HepG2 (cell line): ENCODE results near the gene BBS9. TPM values are rescaled to one million over a fixed set of nuclear protein-coding genes. Genes with fewer than 3 reads are reported as not detected.

Source experiments
- ATAC-seq: fragments of 200-7000 bp; cut with Tn5 transposase; 3 replicates; pipeline ENCODE4 v1.9.1; 2020; ENCODE audit warnings: mild to moderate bottlenecking, moderate library complexity
- BruUV-seq: library from RNA; stranded (reverse); fragments of 400-500 nt; replicated peaks from 2 replicates; lab custom pipeline; 2021; lab: Mats Ljungman, UMichigan
- CTCF ChIA-PET: fragments of 300-600 bp; formaldehyde crosslinking; extraction: SDS; loops from one replicate; lab custom pipeline; 2021; ENCODE audit warnings: low total read pairs, inconsistent platforms, low intra/inter-chr PET ratio; lab: Yijun Ruan, JAX
- POLR2A ChIA-PET: fragments of 350-600 bp; sonication (Branson Sonifier 250); formaldehyde crosslinking; loops from one replicate; lab custom pipeline; 2020; ENCODE audit warnings: antibody characterized with exemption, inconsistent platforms; lab: Yijun Ruan, JAX
- DNase-seq: peaks from one replicate; pipeline ENCODE4 v3.0.0-alpha.2; 2015; ENCODE audit warnings: low spot score
- FAIRE-seq: peaks from 3 replicates; lab custom pipeline; 2011; peaks lifted over from hg19 to GRCh38; lab: Jason Lieb, UNC
- H2AFZ ChIP-seq: one replicate; pipeline ENCODE4 v1.6.1; 2011; ENCODE audit warnings: low read length, inconsistent platforms
- H3K27ac ChIP-seq: fragments of 300-600 bp; 3 replicates; pipeline ENCODE4 v1.8.0; 2011; ENCODE audit warnings: mixed run types, mild to moderate bottlenecking, mixed read lengths, low read length, inconsistent platforms; ENCODE audit not compliant: insufficient read depth; ENCODE audit errors: extremely low read length
- H3K27me3 ChIP-seq, 2 experiments: fragments of 200-600 bp in 1 of 2; 2 replicates in 1 of 2; 3 replicates in 1 of 2; pipeline versions ENCODE4 v1.6.0 to v1.8.0; 2011; ENCODE audit warnings: low read length in 2 of 2, mild to moderate bottlenecking in 2 of 2, moderate library complexity in 2 of 2, inconsistent platforms in 1 of 2; ENCODE audit not compliant: insufficient read depth in 2 of 2, control insufficient read depth in 1 of 2
- H3K36me3 ChIP-seq, 2 experiments: fragments of 200-600 bp in 1 of 2; replicated peaks in 1 of 2; 2 replicates in 1 of 2; 3 replicates in 1 of 2; pipeline versions ENCODE4 v1.5.1 to v1.8.0; 2011; ENCODE audit warnings: low read length in 2 of 2, inconsistent platforms in 1 of 2; ENCODE audit not compliant: insufficient read depth in 2 of 2, control insufficient read depth in 1 of 2
- H3K4me1 ChIP-seq: 2 replicates; pipeline ENCODE4 v1.5.1; 2012; ENCODE audit warnings: low read length, inconsistent platforms; ENCODE audit not compliant: insufficient read depth
- H3K4me2 ChIP-seq: 2 replicates; pipeline ENCODE4 v1.6.0; 2011; ENCODE audit warnings: low read depth, low read length, inconsistent platforms
- H3K4me3 ChIP-seq, 3 experiments: fragments of 200-600 bp in 1 of 3; sonication (generic), shearing (Covaris generic) in 1 of 3; replicated peaks in 1 of 3; 2 replicates each; pipeline ENCODE4 v1.5.1; 2011 to 2016; ENCODE audit warnings: low read length in 3 of 3, inconsistent platforms in 2 of 3, low read depth in 2 of 3, mild to moderate bottlenecking in 2 of 3, control low read depth in 1 of 3, mixed read lengths in 1 of 3; ENCODE audit not compliant: insufficient read depth in 1 of 3
- H3K79me2 ChIP-seq: one replicate; pipeline ENCODE4 v1.6.1; 2011; ENCODE audit warnings: low read length, inconsistent platforms; ENCODE audit not compliant: insufficient read depth
- H3K9ac ChIP-seq: 2 replicates; pipeline ENCODE4 v1.6.0; 2011; ENCODE audit warnings: mild to moderate bottlenecking, low read depth, low read length, inconsistent platforms; ENCODE audit not compliant: insufficient read depth
- H3K9me3 ChIP-seq: 2 replicates; pipeline ENCODE4 v1.5.1; 2012; ENCODE audit warnings: mild to moderate bottlenecking, low read length
- H4K20me1 ChIP-seq: 2 replicates; pipeline ENCODE4 v1.6.0; 2011; ENCODE audit warnings: inconsistent platforms, mild to moderate bottlenecking, low read length, moderate library complexity; ENCODE audit not compliant: insufficient read depth
- POGK ChIP-seq: sonication (generic); formaldehyde crosslinking; conservative IDR thresholded peaks from 2 replicates; pipeline ENCODE4 v1.8.0; 2022; ENCODE audit warnings: mild to moderate bottlenecking, moderate library complexity, missing genetic modification reagents
- REPIN1 ChIP-seq: sonication (generic); formaldehyde crosslinking; IDR thresholded peaks from 2 replicates; pipeline ENCODE4 v1.8.0; 2022; ENCODE audit warnings: missing genetic modification reagents, low read depth, mild to moderate bottlenecking, borderline replicate concordance
- TARDBP ChIP-seq: sonication (generic); formaldehyde crosslinking; IDR thresholded peaks from 2 replicates; pipeline ENCODE4 v1.8.0; 2022; ENCODE audit warnings: mild to moderate bottlenecking, missing genetic modification reagents
- ZNF350 ChIP-seq: sonication (generic); formaldehyde crosslinking; IDR thresholded peaks from 2 replicates; pipeline ENCODE4 v1.4.0; 2020; ENCODE audit warnings: mild to moderate bottlenecking, low read depth, missing genetic modification reagents, borderline replicate concordance
- WGBS: methylation state at CpG from one replicate; pipeline ENCODE4 v1.1.6; 2017; ENCODE audit warnings: low lambda C conversion rate; 5-methylcytosine and 5-hydroxymethylcytosine counted together
- in situ Hi-C: cut with HindIII; loops from 2 replicates; pipeline ENCODE4 v1.10.0; 2017; ENCODE audit warnings: low pct_unique_long_range_greater_than_20kb; ENCODE audit not compliant: extremely low pct_ligation_motif_present
- intact Hi-C: fragments of 100-400 bp; cut with micrococcal nuclease; formaldehyde crosslinking; loops from one replicate; pipeline ENCODE4 v1.10.0; 2022; ENCODE audit not compliant: unreplicated experiment
- polyA plus RNA-seq, 8 experiments: library from polyadenylated mRNA; depleted of rRNA in 3 of 8; stranded (reverse) in 7 of 8; unstranded in 1 of 8; fragments of >200 nt; fragmentation: Illumina TruSeq in 4 of 8; extraction: Trizol in 4 of 8; gene quantifications; 2 replicates each; pipeline versions ENCODE4 v1.2.1 to v1.2.3, GENCODE V29; 2011 to 2016; ENCODE audit warnings: low read depth in 4 of 8, missing spikeins in 1 of 8, mixed read lengths in 1 of 8; ENCODE audit not compliant: insufficient read depth in 1 of 8
- total RNA-seq, 5 experiments: library from RNA; depleted of rRNA; stranded (reverse); fragments of >200 nt; fragmentation: Illumina TruSeq; extraction: Trizol; gene quantifications; 2 replicates each; pipeline ENCODE4 v1.2.3, GENCODE V29; 2016; ENCODE audit warnings: low read depth in 1 of 5
- TF ChIP-seq, protein P1 (sequence below): sonication (generic); formaldehyde crosslinking; IDR thresholded peaks from 2 replicates; pipeline ENCODE4 v1.4.0; 2020; ENCODE audit warnings: mild to moderate bottlenecking, missing genetic modification reagents
- TF ChIP-seq, protein P2 (sequence below): sonication (generic); formaldehyde crosslinking; IDR thresholded peaks from 2 replicates; pipeline ENCODE4 v1.4.0; 2020; ENCODE audit warnings: mild to moderate bottlenecking, missing genetic modification reagents, borderline replicate concordance
- TF ChIP-seq, protein P3 (sequence below): sonication (generic); formaldehyde crosslinking; conservative IDR thresholded peaks from 2 replicates; pipeline ENCODE4 v1.4.0; 2020; ENCODE audit warnings: missing genetic modification reagents

The BBS9 gene
- total and polyA plus RNA-seq, 2 of the 13 experiments (the other 11 are each of a cell fraction or from before 2014, with no cell fraction given) = 5.1 to 7.8 TPM

GRCh38 chr7:33278095-33278494, 148.7 kb downstream of the BBS9 start:
- no TSS peak for BruUV-seq
- WGBS = 86% methylated on average over 3 of the region's 3 CpGs

More at GRCh38 chr7:33278095-33278494, 148.7 kb downstream of the BBS9 start:
- Histone ChIP-seq H3K4me2 (no peak overlapping the region), H3K4me1 (no peaks in the 10 kb centered on the region), H3K36me3 (no peaks in the 10 kb centered on the region), H4K20me1 (no peaks in the 10 kb centered on the region), H3K27ac (no peak overlapping the region), H3K79me2 (no peaks in the 10 kb centered on the region), H3K9ac (no peak overlapping the region), H3K27me3 (no peaks in the 10 kb centered on the region), H3K4me3 (no peak overlapping the region), H3K9me3 (no peaks in the 10 kb centered on the region), H2AFZ (no peak overlapping the region)
- ChIA-PET POLR2A (no interaction called here), CTCF (no interaction called here)
- peak; percentile 9 for DNase-seq
- no peak for FAIRE-seq
- in situ Hi-C loops (no loop called here), intact Hi-C loops (no loop called here)
- peak; percentile 48; the same call in 1 of the 3 replicates for ATAC-seq
- TF ChIP-seq, protein P1, sequence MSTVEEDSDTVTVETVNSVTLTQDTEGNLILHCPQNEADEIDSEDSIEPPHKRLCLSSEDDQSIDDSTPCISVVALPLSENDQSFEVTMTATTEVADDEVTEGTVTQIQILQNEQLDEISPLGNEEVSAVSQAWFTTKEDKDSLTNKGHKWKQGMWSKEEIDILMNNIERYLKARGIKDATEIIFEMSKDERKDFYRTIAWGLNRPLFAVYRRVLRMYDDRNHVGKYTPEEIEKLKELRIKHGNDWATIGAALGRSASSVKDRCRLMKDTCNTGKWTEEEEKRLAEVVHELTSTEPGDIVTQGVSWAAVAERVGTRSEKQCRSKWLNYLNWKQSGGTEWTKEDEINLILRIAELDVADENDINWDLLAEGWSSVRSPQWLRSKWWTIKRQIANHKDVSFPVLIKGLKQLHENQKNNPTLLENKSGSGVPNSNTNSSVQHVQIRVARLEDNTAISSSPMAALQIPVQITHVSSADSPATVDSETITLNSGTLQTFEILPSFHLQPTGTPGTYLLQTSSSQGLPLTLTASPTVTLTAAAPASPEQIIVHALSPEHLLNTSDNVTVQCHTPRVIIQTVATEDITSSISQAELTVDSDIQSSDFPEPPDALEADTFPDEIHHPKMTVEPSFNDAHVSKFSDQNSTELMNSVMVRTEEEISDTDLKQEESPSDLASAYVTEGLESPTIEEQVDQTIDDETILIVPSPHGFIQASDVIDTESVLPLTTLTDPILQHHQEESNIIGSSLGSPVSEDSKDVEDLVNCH = no peak
- no peak for TF ChIP-seq ZNF350 (CRISPR knock-in tag)
- TF ChIP-seq, protein P2, sequence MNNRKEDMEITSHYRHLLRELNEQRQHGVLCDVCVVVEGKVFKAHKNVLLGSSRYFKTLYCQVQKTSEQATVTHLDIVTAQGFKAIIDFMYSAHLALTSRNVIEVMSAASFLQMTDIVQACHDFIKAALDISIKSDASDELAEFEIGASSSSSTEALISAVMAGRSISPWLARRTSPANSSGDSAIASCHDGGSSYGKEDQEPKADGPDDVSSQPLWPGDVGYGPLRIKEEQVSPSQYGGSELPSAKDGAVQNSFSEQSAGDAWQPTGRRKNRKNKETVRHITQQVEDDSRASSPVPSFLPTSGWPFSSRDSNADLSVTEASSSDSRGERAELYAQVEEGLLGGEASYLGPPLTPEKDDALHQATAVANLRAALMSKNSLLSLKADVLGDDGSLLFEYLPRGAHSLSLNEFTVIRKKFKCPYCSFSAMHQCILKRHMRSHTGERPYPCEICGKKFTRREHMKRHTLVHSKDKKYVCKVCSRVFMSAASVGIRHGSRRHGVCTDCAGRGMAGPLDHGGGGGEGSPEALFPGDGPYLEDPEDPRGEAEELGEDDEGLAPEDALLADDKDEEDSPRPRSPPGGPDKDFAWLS (CRISPR knock-in tag) = no peak
- TF ChIP-seq TARDBP (CRISPR knock-in tag) = no peak
- no peak for TF ChIP-seq POGK (CRISPR knock-in tag)
- TF ChIP-seq, protein P3, sequence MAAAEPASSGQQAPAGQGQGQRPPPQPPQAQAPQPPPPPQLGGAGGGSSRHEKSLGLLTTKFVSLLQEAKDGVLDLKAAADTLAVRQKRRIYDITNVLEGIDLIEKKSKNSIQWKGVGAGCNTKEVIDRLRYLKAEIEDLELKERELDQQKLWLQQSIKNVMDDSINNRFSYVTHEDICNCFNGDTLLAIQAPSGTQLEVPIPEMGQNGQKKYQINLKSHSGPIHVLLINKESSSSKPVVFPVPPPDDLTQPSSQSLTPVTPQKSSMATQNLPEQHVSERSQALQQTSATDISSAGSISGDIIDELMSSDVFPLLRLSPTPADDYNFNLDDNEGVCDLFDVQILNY (CRISPR knock-in tag) = no peak
- TF ChIP-seq REPIN1 (CRISPR knock-in tag) = no peak
